Measurements from ENCODE around the gene FRYL.

Gene FRYL

DNA sequence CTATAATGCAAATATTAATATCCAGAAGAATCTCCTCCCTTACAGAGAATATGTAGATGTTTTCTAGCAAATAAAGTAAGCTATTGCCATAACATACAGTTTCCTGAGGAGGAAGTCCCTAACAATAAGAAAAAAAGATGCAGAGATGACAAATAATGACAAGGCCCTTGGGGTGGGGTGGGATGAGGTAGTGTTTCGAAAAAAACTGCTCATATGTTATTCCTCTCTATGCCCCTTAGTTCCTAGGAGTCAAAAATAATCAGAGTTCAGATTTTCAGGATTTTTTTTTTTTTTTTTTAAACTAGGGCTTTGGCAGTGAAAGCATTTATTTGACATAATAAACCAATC is 191.0 kb downstream of the FRYL start:
- H3K4me3 ChIP-seq (ENCODE audit: control insufficient read depth, low read depth, low read length), result no peak overlapping the region
- TF ChIP-seq, protein P1, sequence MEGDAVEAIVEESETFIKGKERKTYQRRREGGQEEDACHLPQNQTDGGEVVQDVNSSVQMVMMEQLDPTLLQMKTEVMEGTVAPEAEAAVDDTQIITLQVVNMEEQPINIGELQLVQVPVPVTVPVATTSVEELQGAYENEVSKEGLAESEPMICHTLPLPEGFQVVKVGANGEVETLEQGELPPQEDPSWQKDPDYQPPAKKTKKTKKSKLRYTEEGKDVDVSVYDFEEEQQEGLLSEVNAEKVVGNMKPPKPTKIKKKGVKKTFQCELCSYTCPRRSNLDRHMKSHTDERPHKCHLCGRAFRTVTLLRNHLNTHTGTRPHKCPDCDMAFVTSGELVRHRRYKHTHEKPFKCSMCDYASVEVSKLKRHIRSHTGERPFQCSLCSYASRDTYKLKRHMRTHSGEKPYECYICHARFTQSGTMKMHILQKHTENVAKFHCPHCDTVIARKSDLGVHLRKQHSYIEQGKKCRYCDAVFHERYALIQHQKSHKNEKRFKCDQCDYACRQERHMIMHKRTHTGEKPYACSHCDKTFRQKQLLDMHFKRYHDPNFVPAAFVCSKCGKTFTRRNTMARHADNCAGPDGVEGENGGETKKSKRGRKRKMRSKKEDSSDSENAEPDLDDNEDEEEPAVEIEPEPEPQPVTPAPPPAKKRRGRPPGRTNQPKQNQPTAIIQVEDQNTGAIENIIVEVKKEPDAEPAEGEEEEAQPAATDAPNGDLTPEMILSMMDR (conservative IDR thresholded peaks at IDR 0.05; ENCODE audit: control insufficient read depth, insufficient read depth, low read depth, low read length), result no peak
- DNase-seq (ENCODE audit: low read depth), result no peak

DNA sequence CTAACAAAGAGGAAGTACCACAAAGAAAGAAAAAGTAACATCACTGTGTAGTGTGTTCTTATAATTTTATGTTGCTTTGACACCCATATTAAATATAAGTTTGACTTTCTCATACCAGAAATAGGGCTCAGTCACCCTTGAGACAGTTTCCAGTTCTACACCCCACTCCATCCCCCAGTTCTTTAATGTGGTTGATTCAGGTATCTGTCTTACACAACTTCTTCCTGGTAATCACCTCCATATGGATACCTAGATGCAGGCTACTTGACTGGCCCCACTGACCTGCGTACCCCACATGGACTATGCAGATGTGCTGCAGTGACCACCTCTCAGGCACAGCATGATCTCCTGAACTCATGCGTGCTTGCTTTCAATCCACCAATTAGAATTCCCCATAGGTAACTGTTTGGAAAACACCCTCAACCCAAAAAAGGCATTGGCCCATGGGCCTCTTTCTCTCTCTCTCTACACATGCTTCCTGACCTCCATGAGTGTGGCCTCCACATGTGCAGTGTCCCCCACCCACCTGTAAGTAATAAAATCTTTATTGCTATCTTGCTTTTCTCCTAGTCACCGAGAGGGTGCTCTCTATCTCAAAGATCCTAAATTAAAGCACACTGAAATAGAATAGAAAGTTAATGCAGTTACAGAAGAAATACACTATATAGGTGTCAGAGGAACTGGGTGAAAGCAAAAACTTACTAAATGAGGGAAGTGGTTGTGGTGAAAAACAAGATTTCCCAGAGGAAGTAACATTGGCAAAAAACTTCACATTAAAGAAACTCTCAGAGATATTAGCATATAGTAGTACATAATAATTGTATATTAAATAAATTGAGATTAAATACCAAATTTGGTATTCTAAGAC is 191.6 kb downstream of the FRYL start:
- peak; percentile 16 for DNase-seq (ENCODE audit: low read depth)
- H3K4me3 ChIP-seq (ENCODE audit: control insufficient read depth, low read depth, low read length), result no peak overlapping the region
- TF ChIP-seq, protein P1 (conservative IDR thresholded peaks at IDR 0.05; ENCODE audit: control insufficient read depth, insufficient read depth, low read depth, low read length), result no peak

DNA sequence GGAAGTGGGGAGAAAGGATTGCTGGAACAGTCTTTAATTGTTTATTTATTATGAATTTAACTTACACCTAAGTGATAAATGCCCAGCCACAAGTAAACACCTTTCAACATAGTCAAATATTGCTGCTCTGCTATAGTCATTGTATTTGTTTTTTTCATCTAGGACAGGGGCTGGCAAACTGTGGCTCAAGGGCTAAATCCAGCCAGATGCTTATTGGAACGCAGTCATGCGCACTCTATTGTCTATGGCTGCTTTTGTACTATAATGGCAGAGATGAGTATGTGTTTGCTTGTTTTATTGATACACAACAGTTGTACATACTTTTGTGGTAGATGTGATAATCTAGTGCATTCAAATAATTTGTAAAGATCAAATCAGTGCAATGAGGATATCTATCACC is 194.7 kb downstream of the FRYL start:
- TF ChIP-seq, protein P1 (conservative IDR thresholded peaks at IDR 0.05; ENCODE audit: control insufficient read depth, insufficient read depth, low read depth, low read length), result no peak
- DNase-seq (ENCODE audit: low read depth), result no peak
- H3K4me3 ChIP-seq (ENCODE audit: control insufficient read depth, low read depth, low read length), result no peak overlapping the region

DNA sequence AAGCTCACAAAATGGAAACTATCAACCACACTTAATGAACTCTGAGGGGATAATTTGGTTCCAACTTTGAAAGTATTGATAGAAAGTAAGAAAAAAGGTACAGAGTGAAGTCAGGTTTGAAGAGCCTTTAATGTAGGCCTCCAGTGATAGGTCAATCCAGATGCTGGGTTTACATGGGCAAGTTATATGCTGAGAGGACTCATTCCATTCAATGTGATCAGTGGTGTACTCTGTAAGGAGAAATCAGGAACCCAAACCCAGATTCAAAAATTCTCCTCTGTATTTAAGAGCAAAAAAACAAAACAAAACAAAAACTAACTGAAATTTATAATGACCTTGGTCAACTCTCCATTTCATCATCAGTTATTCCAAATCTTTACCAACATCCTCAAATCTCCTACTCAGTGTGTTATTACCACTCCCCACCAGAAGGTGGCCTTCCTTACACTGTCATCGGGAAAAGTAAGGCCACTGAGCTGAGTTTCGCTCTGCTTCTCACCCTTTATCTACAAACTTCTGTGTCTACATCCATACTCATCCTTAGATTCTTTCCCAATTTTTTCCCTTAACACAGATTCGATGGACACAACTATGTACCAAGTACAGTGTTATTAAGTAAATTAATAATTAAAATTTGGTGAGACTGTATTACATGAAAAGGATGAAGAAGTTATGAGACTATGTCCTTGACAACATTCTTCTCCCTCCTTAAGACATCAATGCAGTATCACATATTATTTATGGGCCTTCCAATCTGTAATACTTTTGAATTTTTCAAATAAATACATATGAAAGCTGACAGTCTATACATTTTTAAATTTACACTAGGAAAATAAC is 201.7 kb downstream of the FRYL start:
- no peak overlapping the region for H3K4me3 ChIP-seq (ENCODE audit: control insufficient read depth, low read depth, low read length)
- peak; percentile 82 for DNase-seq (ENCODE audit: low read depth)
- TF ChIP-seq, protein P1 (conservative IDR thresholded peaks at IDR 0.05; ENCODE audit: control insufficient read depth, insufficient read depth, low read depth, low read length), result peak; percentile 96

DNA sequence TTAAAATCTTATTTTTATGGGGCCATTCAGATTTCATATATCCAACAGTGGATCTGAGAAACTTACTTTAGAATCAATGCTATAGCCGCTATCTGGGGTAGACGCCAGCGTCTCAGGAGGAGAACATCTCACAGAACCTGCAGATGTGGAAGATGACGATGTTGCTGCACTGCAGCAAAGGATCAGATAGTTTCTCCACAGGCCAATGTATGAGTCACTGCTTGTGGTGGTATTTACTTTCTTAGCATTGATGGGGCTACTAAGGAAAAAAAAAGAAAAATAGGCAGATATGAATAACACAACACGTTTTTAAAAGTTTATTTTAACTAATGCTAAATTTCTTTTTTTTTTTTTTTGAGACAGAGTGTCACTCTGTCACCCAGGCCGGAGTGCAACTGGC is 204.1 kb downstream of the FRYL start:
- TF ChIP-seq, protein P1 (conservative IDR thresholded peaks at IDR 0.05; ENCODE audit: control insufficient read depth, insufficient read depth, low read depth, low read length), result no peak
- H3K4me3 ChIP-seq (ENCODE audit: control insufficient read depth, low read depth, low read length), result no peak overlapping the region
- DNase-seq (ENCODE audit: low read depth), result peak; percentile 59

DNA sequence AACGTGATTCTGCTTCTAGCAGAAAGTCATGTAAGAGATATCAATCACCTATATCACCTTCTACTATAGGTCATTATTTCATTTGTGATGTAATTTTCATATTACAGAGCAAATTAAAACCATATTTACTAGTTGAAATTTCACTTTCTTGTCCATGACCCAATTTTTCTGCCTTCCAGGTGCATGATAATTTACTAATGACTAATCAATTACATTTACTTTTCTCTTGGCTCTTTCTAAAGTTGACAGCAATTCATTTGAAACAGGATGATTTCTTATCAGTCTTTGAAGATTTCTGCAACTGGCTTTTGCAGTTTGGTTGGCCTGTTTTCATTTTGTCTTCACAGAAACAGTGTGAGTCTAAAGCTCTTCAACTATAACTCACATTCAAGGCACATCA is 208.6 kb downstream of the FRYL start:
- TF ChIP-seq, protein P1 (conservative IDR thresholded peaks at IDR 0.05; ENCODE audit: control insufficient read depth, insufficient read depth, low read depth, low read length), result no peak
- H3K4me3 ChIP-seq (ENCODE audit: control insufficient read depth, low read depth, low read length), result no peak overlapping the region
- DNase-seq (ENCODE audit: low read depth), result no peak

All from fibroblast of mammary gland (primary cell).